Ishikawa (cell line): Measurements from ENCODE around the gene SH3PXD2A.

ENCODE experiments used
- CEBPB ChIP-seq: IDR thresholded peaks from 2 replicates; pipeline ENCODE4 v1.6.1; 2012
- CREB1 ChIP-seq: IDR thresholded peaks from 2 replicates; pipeline ENCODE4 v1.6.1; 2012; ENCODE audit warnings: low read depth
- EGR1 ChIP-seq: IDR thresholded peaks from 2 replicates; pipeline ENCODE4 v1.6.1; 2012
- EP300 ChIP-seq: IDR thresholded peaks from 2 replicates; pipeline ENCODE4 v1.6.1; 2012; ENCODE audit warnings: borderline replicate concordance
- FOXM1 ChIP-seq: IDR thresholded peaks from 2 replicates; pipeline ENCODE4 v1.6.1; 2012; ENCODE audit warnings: low read depth, borderline replicate concordance
- MAX ChIP-seq: IDR thresholded peaks from 2 replicates; pipeline ENCODE4 v1.6.1; 2012
- NFIC ChIP-seq: IDR thresholded peaks from 2 replicates; pipeline ENCODE4 v1.6.1; 2012
- RAD21 ChIP-seq: IDR thresholded peaks from 2 replicates; pipeline ENCODE4 v1.6.1; 2012; ENCODE audit warnings: low read depth
- TAF1 ChIP-seq: IDR thresholded peaks from 2 replicates; pipeline ENCODE4 v1.6.1; 2012; ENCODE audit warnings: low read depth, mild to moderate bottlenecking
- TCF12 ChIP-seq: IDR thresholded peaks from 2 replicates; pipeline ENCODE4 v1.6.1; 2012; ENCODE audit warnings: low read depth
- TEAD4 ChIP-seq: IDR thresholded peaks from 2 replicates; pipeline ENCODE4 v1.6.1; 2012
- YY1 ChIP-seq: IDR thresholded peaks from 2 replicates; pipeline ENCODE4 v1.6.1; 2012; ENCODE audit warnings: low read depth
- ZBTB7A ChIP-seq: IDR thresholded peaks from 2 replicates; pipeline ENCODE4 v1.6.1; 2012; ENCODE audit warnings: low read depth
- TF ChIP-seq, protein P1 (sequence below): IDR thresholded peaks from 2 replicates; pipeline ENCODE4 v1.6.1; 2012; ENCODE audit warnings: low read depth, mild to moderate bottlenecking
- TF ChIP-seq, protein P2 (sequence below): IDR thresholded peaks from 2 replicates; pipeline ENCODE4 v1.6.1; 2012

The SH3PXD2A gene

GRCh38 chr10:103840740-103841070, 14.7 kb downstream of the SH3PXD2A start:
- TF ChIP-seq MAX = no peak
- no peak for TF ChIP-seq TCF12
- TF ChIP-seq TAF1 = no peak
- TF ChIP-seq CEBPB = no peak
- no peak for TF ChIP-seq TEAD4
- TF ChIP-seq, protein P1, sequence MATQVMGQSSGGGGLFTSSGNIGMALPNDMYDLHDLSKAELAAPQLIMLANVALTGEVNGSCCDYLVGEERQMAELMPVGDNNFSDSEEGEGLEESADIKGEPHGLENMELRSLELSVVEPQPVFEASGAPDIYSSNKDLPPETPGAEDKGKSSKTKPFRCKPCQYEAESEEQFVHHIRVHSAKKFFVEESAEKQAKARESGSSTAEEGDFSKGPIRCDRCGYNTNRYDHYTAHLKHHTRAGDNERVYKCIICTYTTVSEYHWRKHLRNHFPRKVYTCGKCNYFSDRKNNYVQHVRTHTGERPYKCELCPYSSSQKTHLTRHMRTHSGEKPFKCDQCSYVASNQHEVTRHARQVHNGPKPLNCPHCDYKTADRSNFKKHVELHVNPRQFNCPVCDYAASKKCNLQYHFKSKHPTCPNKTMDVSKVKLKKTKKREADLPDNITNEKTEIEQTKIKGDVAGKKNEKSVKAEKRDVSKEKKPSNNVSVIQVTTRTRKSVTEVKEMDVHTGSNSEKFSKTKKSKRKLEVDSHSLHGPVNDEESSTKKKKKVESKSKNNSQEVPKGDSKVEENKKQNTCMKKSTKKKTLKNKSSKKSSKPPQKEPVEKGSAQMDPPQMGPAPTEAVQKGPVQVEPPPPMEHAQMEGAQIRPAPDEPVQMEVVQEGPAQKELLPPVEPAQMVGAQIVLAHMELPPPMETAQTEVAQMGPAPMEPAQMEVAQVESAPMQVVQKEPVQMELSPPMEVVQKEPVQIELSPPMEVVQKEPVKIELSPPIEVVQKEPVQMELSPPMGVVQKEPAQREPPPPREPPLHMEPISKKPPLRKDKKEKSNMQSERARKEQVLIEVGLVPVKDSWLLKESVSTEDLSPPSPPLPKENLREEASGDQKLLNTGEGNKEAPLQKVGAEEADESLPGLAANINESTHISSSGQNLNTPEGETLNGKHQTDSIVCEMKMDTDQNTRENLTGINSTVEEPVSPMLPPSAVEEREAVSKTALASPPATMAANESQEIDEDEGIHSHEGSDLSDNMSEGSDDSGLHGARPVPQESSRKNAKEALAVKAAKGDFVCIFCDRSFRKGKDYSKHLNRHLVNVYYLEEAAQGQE = no peak
- TF ChIP-seq YY1 = no peak
- TF ChIP-seq EP300 = no peak
- TF ChIP-seq ZBTB7A = no peak
- no peak for TF ChIP-seq NFIC
- TF ChIP-seq, protein P2, sequence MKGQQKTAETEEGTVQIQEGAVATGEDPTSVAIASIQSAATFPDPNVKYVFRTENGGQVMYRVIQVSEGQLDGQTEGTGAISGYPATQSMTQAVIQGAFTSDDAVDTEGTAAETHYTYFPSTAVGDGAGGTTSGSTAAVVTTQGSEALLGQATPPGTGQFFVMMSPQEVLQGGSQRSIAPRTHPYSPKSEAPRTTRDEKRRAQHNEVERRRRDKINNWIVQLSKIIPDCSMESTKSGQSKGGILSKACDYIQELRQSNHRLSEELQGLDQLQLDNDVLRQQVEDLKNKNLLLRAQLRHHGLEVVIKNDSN = no peak
- TF ChIP-seq RAD21 = no peak
- no peak for TF ChIP-seq CREB1
- TF ChIP-seq EGR1 = no peak

DNA sequence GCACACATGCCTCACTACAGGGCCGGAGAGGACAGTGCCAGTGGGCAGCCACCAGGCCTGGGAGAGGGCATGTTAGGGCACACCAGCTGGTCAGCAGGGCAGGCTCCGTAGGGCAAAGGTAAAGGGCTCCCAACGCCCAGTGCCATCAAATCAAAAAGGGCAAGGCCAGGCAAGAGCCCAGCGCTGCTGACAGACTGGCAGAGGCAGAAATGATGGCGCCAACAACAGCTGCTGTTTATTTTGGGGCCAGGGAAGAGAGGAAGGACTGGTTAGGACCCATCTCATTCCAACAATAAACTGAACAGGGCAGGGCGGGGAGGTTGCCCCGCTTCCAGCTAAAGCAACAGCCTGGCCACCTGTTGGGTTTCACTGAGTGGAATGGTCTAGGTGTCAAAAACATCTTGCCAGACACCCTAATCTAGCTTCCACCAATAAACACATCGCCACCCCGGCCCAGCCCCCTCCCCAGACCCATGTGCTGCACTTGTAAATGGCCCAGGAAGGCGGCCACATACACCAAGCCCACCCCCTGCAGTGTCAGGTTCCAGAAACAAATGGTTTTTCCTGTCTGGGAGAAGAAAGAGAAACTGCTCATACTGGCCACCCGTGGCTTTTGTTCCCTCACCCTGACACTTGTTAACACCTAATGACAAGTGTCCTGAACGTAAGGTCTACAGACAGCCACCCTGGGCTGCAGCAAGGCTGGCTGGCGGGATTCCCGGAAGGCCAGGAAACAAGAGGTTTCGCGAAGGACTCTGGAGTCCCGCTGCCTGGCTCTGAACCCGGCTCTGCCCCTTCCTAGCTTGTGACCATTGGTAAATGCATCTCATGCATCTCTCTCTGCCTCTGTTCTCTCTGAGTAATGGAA, 15.3 kb downstream of the SH3PXD2A start:
- peak; percentile 13; the same call in 1 of the 2 replicates for TF ChIP-seq TCF12
- no peak for TF ChIP-seq CREB1

GRCh38 chr10:103839519-103839871, 15.9 kb downstream of the SH3PXD2A start:
- TF ChIP-seq EGR1 (no peak), YY1 (no peak), TCF12 (no peak), TAF1 (no peak), MAX (no peak), ZBTB7A (no peak), FOXM1 (no peak), RAD21 (no peak), CREB1 (no peak), EP300 (no peak), TEAD4 (no peak), NFIC (no peak)
- TF ChIP-seq, protein P2 = no peak
- TF ChIP-seq, protein P1 = no peak

DNA sequence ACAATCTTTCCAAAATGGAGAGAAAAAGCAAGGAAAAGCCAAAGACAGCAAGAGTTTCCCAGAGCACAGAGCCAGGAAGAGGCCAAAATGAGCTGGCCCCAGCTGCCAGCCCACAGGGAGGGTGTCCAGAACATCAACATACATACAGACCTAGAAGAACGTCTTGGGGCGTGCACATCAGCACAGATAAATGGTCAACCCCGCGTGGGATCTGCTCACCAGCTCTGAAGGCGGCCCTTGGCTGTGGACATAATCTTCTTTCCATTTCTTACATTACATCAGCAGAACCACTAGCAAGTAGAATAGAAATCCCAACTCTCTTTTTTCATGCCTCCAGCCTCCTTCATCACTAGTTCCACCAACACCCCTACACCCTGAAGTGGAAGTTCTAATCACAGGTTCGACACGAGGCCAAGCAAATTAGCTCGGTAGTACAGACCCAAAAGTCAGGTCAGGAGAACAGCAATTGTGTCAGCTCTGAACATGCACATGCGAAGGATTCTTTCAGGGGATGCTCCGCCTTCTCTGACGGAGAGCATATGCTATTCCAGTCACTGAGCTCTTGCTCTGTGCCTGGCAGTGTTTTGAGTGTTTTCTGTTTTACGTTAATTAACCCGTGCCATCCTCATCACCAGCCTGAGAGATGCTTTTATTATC, 16.4 kb downstream of the SH3PXD2A start:
- TF ChIP-seq ZBTB7A (no peak), NFIC (no peak), TCF12 (no peak), EP300 (no peak), CEBPB (no peak), YY1 (no peak), MAX (no peak), RAD21 (no peak), TAF1 (no peak), EGR1 (no peak), CREB1 (no peak)
- TF ChIP-seq, protein P2 = no peak

GRCh38 chr10:103838070-103838395, 17.3 kb downstream of the SH3PXD2A start:
- TF ChIP-seq FOXM1 (no peak), TCF12 (no peak), MAX (no peak), TEAD4 (no peak), ZBTB7A (no peak), EP300 (no peak), RAD21 (no peak), EGR1 (no peak), TAF1 (no peak), CREB1 (no peak), CEBPB (no peak), YY1 (no peak), NFIC (no peak)
- TF ChIP-seq, protein P2 = no peak
- TF ChIP-seq, protein P1 = no peak
